Measurements from ENCODE around the gene TLR3. TPM values are rescaled to one million over a fixed set of nuclear protein-coding genes. Genes with fewer than 3 reads are reported as not detected.
"Not testable (repeated sequence)": the region's sequence is repeated elsewhere in the genome, so short reads cannot be mapped to it uniquely, and the experiment has no call there.

TLR3 gene
- total and polyA plus RNA-seq, 2 donors (not counting 3 experiments of a cell fraction or from before 2014, with no cell fraction given): 1.6 to 5.2 TPM

- Histone ChIP-seq H3K4me1 (ENCODE audit: control insufficient read depth, extremely low read depth, insufficient read depth, low read length) (no peaks in the 10 kb centered on the region), H3K36me3 (ENCODE audit: control insufficient read depth in 2 of 2, extremely low read depth in 1 of 2, insufficient read depth in 2 of 2, low read length in 2 of 2) (no peaks in the 10 kb centered on the region), H3K27me3 (ENCODE audit: control insufficient read depth in 2 of 2, insufficient read depth in 2 of 2, low read length in 2 of 2) (peaks cover 3 to 5% of the 10 kb centered on the region in 2 experiments), H3K9ac (replicated peaks; ENCODE audit: extremely low read depth, insufficient read depth, low read length) (no peak overlapping the region), H3K27ac (ENCODE audit: insufficient read depth, low read depth, low read length) (no peak overlapping the region), H4K20me1 (replicated peaks; ENCODE audit: control insufficient read depth, extremely low read depth, insufficient read depth, low read length) (no peaks in the 10 kb centered on the region), H3K79me2 (ENCODE audit: control insufficient read depth, insufficient read depth, low read length) (no peaks in the 10 kb centered on the region), H3K9me1 (replicated peaks; ENCODE audit: control insufficient read depth, extremely low read depth, insufficient read depth, low read length) (no peaks in the 10 kb centered on the region), H3K9me3 (replicated peaks; ENCODE audit: control insufficient read depth, insufficient read depth, low read length) (no peaks in the 10 kb centered on the region), H2AFZ (ENCODE audit: low read depth, low read length) (no peak overlapping the region), H3K4me2 (ENCODE audit: insufficient read depth, low read length) (no peak overlapping the region), H3K4me3 (replicated peaks in 1 of 3; ENCODE audit: insufficient read depth in 1 of 3, low read depth in 1 of 3, low read length in 3 of 3) (no peak overlapping the region)
- FAIRE-seq (no peak), DNase-seq (ENCODE audit: low read depth, low spot score) (no peak)
- intact Hi-C loops (cut with micrococcal nuclease) (no loop called here), dilution Hi-C loops (cut with MboI; ENCODE audit: extremely low pct_ligation_motif_present, low sequenced_read_pairs) (loop anchor here (25.0 kb wide), 1 partner anchor 403 kb away; no protein-coding TSS in a partner anchor)
- ChIA-PET CTCF (interaction anchor here (0.9 to 5.1 kb wide), 9 partner anchors 21 to 1776 kb away, joined by 3 to 91 read pairs (median 4); no protein-coding TSS in a partner anchor), POLR2A (no interaction called here)
- BruUV-seq (replicated peaks): no TSS peak
- TF ChIP-seq MYC (IDR thresholded peaks at IDR 0.05; ENCODE audit: low read depth, low read length) (no peak), MAX (IDR thresholded peaks at IDR 0.05; ENCODE audit: insufficient read depth, insufficient read length) (no peak), GATA2 (IDR thresholded peaks at IDR 0.05; ENCODE audit: insufficient read depth, insufficient read length, low read depth, low read length) (no peak), EZH2 (IDR thresholded peaks at IDR 0.05; ENCODE audit: borderline replicate concordance, low read depth, low read length, severe bottlenecking) (no peak), FOS (IDR thresholded peaks at IDR 0.05; ENCODE audit: borderline replicate concordance, insufficient read depth, low read length) (no peak), JUN (IDR thresholded peaks at IDR 0.05; ENCODE audit: borderline replicate concordance, insufficient read depth, insufficient read length, low read depth) (no peak)
These were observed 28.6 kb upstream of the TLR3 start for GRCh38 chr4:186040316-186040715.

GRCh38 chr4:186047501-186047900 is 21.5 kb upstream of the TLR3 start:
- POLR2A ChIA-PET; H3K4me1 ChIP-seq (ENCODE audit: control insufficient read depth, extremely low read depth, insufficient read depth, low read length); intact Hi-C loops (cut with micrococcal nuclease); H3K4me3 ChIP-seq (replicated peaks in 1 of 3; ENCODE audit: insufficient read depth in 1 of 3, low read depth in 1 of 3, low read length in 3 of 3); H3K79me2 ChIP-seq (ENCODE audit: control insufficient read depth, insufficient read depth, low read length); BruUV-seq (replicated peaks); DNase-seq (ENCODE audit: low read depth, low spot score); FAIRE-seq; H3K9me3 ChIP-seq (replicated peaks; ENCODE audit: control insufficient read depth, insufficient read depth, low read length); H3K9me1 ChIP-seq (replicated peaks; ENCODE audit: control insufficient read depth, extremely low read depth, insufficient read depth, low read length); H3K9ac ChIP-seq (replicated peaks; ENCODE audit: extremely low read depth, insufficient read depth, low read length); H3K27me3 ChIP-seq (ENCODE audit: control insufficient read depth in 2 of 2, insufficient read depth in 2 of 2, low read length in 2 of 2); H3K27ac ChIP-seq (ENCODE audit: insufficient read depth, low read depth, low read length); H4K20me1 ChIP-seq (replicated peaks; ENCODE audit: control insufficient read depth, extremely low read depth, insufficient read depth, low read length); H2AFZ ChIP-seq (ENCODE audit: low read depth, low read length); H3K4me2 ChIP-seq (ENCODE audit: insufficient read depth, low read length); H3K36me3 ChIP-seq (ENCODE audit: control insufficient read depth in 2 of 2, extremely low read depth in 1 of 2, insufficient read depth in 2 of 2, low read length in 2 of 2): not testable (repeated sequence)
- dilution Hi-C loops (cut with MboI; ENCODE audit: extremely low pct_ligation_motif_present, low sequenced_read_pairs): loop anchor here (25.0 kb wide), 1 partner anchor 410 kb away; no protein-coding TSS in a partner anchor
- CTCF ChIA-PET: interaction anchor here (1.0 kb wide), 1 partner anchor 9 kb away, joined by 3 read pairs; no protein-coding TSS in a partner anchor

GRCh38 chr4:186050135-186050534 is 18.8 kb upstream of the TLR3 start:
- FAIRE-seq; H3K4me1 ChIP-seq (ENCODE audit: control insufficient read depth, extremely low read depth, insufficient read depth, low read length); DNase-seq (ENCODE audit: low read depth, low spot score); BruUV-seq (replicated peaks); H3K36me3 ChIP-seq (ENCODE audit: control insufficient read depth in 2 of 2, extremely low read depth in 1 of 2, insufficient read depth in 2 of 2, low read length in 2 of 2); H4K20me1 ChIP-seq (replicated peaks; ENCODE audit: control insufficient read depth, extremely low read depth, insufficient read depth, low read length); intact Hi-C loops (cut with micrococcal nuclease); H3K27me3 ChIP-seq (ENCODE audit: control insufficient read depth in 2 of 2, insufficient read depth in 2 of 2, low read length in 2 of 2); dilution Hi-C loops (cut with MboI; ENCODE audit: extremely low pct_ligation_motif_present, low sequenced_read_pairs); H3K9ac ChIP-seq (replicated peaks; ENCODE audit: extremely low read depth, insufficient read depth, low read length); H3K9me1 ChIP-seq (replicated peaks; ENCODE audit: control insufficient read depth, extremely low read depth, insufficient read depth, low read length); H3K4me2 ChIP-seq (ENCODE audit: insufficient read depth, low read length); CTCF ChIA-PET; H3K9me3 ChIP-seq (replicated peaks; ENCODE audit: control insufficient read depth, insufficient read depth, low read length); H3K4me3 ChIP-seq (replicated peaks in 1 of 3; ENCODE audit: insufficient read depth in 1 of 3, low read depth in 1 of 3, low read length in 3 of 3); H2AFZ ChIP-seq (ENCODE audit: low read depth, low read length); POLR2A ChIA-PET; H3K79me2 ChIP-seq (ENCODE audit: control insufficient read depth, insufficient read depth, low read length); H3K27ac ChIP-seq (ENCODE audit: insufficient read depth, low read depth, low read length): not testable (repeated sequence)
